MM.1S (cell line): ENCODE measurements around the gene CLK1.

Experiments used
- DNase-seq: peaks from one replicate; pipeline ENCODE4 v3.0.0-alpha.2; 2015
- H2AFZ ChIP-seq: fragments of 300-600 bp; sonication (generic); 2 replicates; pipeline ENCODE4 v1.6.0; 2016; ENCODE audit warnings: antibody characterized with exemption, low read length
- H3F3A ChIP-seq: fragments of 300-600 bp; sonication (generic); 2 replicates; pipeline ENCODE4 v1.6.1; 2016; ENCODE audit warnings: mild to moderate bottlenecking, antibody characterized with exemption, low read length, moderate library complexity, mixed read lengths; ENCODE audit not compliant: insufficient read depth
- H3K27ac ChIP-seq: fragments of 300-600 bp; sonication (generic); 2 replicates; pipeline ENCODE4 v1.5.1; 2016; ENCODE audit warnings: mild to moderate bottlenecking, low read length
- H3K27me3 ChIP-seq: fragments of 300-600 bp; sonication (generic); replicated peaks from 2 replicates; pipeline ENCODE4 v1.6.0; 2016; ENCODE audit warnings: low read length; ENCODE audit not compliant: insufficient read depth
- H3K36me3 ChIP-seq: fragments of 300-600 bp; sonication (generic); replicated peaks from 2 replicates; pipeline ENCODE4 v1.6.1; 2016; ENCODE audit warnings: mild to moderate bottlenecking, low read length, mixed read lengths; ENCODE audit not compliant: insufficient read depth
- H3K4me1 ChIP-seq: fragments of 300-600 bp; sonication (generic); 2 replicates; pipeline ENCODE4 v1.6.1; 2016; ENCODE audit warnings: low read length, mixed read lengths
- H3K4me2 ChIP-seq: fragments of 300-600 bp; sonication (generic); 2 replicates; pipeline ENCODE4 v1.6.0; 2016; ENCODE audit warnings: low read depth, low read length
- H3K4me3 ChIP-seq: fragments of 300-600 bp; sonication (generic); 2 replicates; pipeline ENCODE4 v1.5.1; 2016; ENCODE audit warnings: low read length, mixed read lengths
- H3K79me2 ChIP-seq: fragments of 300-600 bp; sonication (generic); 2 replicates; pipeline ENCODE4 v1.6.1; 2016; ENCODE audit warnings: mixed run types, low read length, mixed read lengths
- H3K9ac ChIP-seq: fragments of 300-600 bp; sonication (generic); 2 replicates; pipeline ENCODE4 v1.6.1; 2016; ENCODE audit warnings: low read length, mixed read lengths
- H3K9me2 ChIP-seq: fragments of 300-600 bp; sonication (generic); replicated peaks from 2 replicates; pipeline ENCODE4 v1.6.1; 2016; ENCODE audit warnings: mild to moderate bottlenecking, low read length, mixed read lengths; ENCODE audit not compliant: insufficient read depth
- H3K9me3 ChIP-seq: fragments of 300-600 bp; sonication (generic); replicated peaks from 2 replicates; pipeline ENCODE4 v1.6.1; 2016; ENCODE audit warnings: mild to moderate bottlenecking, low read length, mixed read lengths; ENCODE audit not compliant: insufficient read depth
- H4K20me1 ChIP-seq: fragments of 300-600 bp; sonication (generic); 2 replicates; pipeline ENCODE4 v1.6.1; 2016; ENCODE audit warnings: mild to moderate bottlenecking, low read length, moderate library complexity, mixed read lengths; ENCODE audit not compliant: insufficient read depth
- CTCF ChIP-seq: fragments of 300-600 bp; sonication (generic); IDR thresholded peaks from 2 replicates; pipeline ENCODE4 v1.5.1; 2016; ENCODE audit warnings: antibody characterized with exemption, low read length, mixed read lengths
- EZH2 ChIP-seq: fragments of 300-600 bp; sonication (generic); optimal IDR thresholded peaks from 2 replicates; pipeline ENCODE3; 2017; ENCODE audit warnings: low read depth, mild to moderate bottlenecking, antibody characterized with exemption, low read length, mixed read lengths
- EZH2phosphoT487 ChIP-seq: fragments of 300-600 bp; sonication (generic); IDR thresholded peaks from 2 replicates; pipeline ENCODE4 v1.6.1; 2018; ENCODE audit warnings: antibody characterized with exemption, low read length

The CLK1 gene

GRCh38 chr2:200905618-200906296 is 41.3 kb upstream of the CLK1 start:
- Histone ChIP-seq H3K4me3 (no peak overlapping the region), H3K79me2 (no peaks in the 10 kb centered on the region), H3K27ac (no peak overlapping the region), H3K9me3 (no peaks in the 10 kb centered on the region), H3K4me2 (no peak overlapping the region), H3K9ac (no peak overlapping the region), H3K4me1 (no peaks in the 10 kb centered on the region), H3K27me3 (no peaks in the 10 kb centered on the region), H2AFZ (no peak overlapping the region), H3F3A (no peaks in the 10 kb centered on the region), H3K36me3 (peaks cover 8% of the 10 kb centered on the region; the same call in 1 of the 2 replicates), H4K20me1 (no peaks in the 10 kb centered on the region), H3K9me2 (no peaks in the 10 kb centered on the region)
- DNase-seq: peak; percentile 67
- no peak for TF ChIP-seq EZH2
- TF ChIP-seq EZH2phosphoT487: no peak
- TF ChIP-seq CTCF: peak; percentile 66

- Histone ChIP-seq H3K27me3 (no peaks in the 10 kb centered on the region), H3K9me2 (no peaks in the 10 kb centered on the region), H3K9me3 (no peaks in the 10 kb centered on the region), H3K9ac (no peak overlapping the region), H4K20me1 (no peaks in the 10 kb centered on the region), H2AFZ (no peak overlapping the region), H3K36me3 (peaks cover 12% of the 10 kb centered on the region; the same call in 1 of the 2 replicates), H3K4me2 (no peak overlapping the region), H3K4me1 (no peaks in the 10 kb centered on the region), H3K4me3 (no peak overlapping the region), H3K79me2 (0 out of 2 replicates have a peak, but pooled peaks cover 6% of the 10 kb centered on the region), H3K27ac (no peak overlapping the region), H3F3A (no peaks in the 10 kb centered on the region)
- peak; percentile 90 for TF ChIP-seq CTCF
- TF ChIP-seq EZH2phosphoT487: no peak
- DNase-seq: peak; percentile 91
Measured at GRCh38 chr2:200901459-200902072, 37.1 kb upstream of the CLK1 start.

GRCh38 chr2:200899482-200899881 is 35.0 kb upstream of the CLK1 start:
- no peaks in the 10 kb centered on the region for H3K9me3 ChIP-seq
- no peak overlapping the region for H3K27ac ChIP-seq
- no peaks in the 10 kb centered on the region for H3K4me1 ChIP-seq
- H3K27me3 ChIP-seq: no peaks in the 10 kb centered on the region
- H3K9me2 ChIP-seq: no peaks in the 10 kb centered on the region
- no peak overlapping the region for H3K4me3 ChIP-seq
- H3K9ac ChIP-seq: no peak overlapping the region
- no peak overlapping the region for H3K4me2 ChIP-seq
- no peaks in the 10 kb centered on the region for H4K20me1 ChIP-seq
- H3K79me2 ChIP-seq: 0 out of 2 replicates have a peak, but pooled peaks cover 14% of the 10 kb centered on the region
- H2AFZ ChIP-seq: no peak overlapping the region
- no peak for DNase-seq
- no peaks in the 10 kb centered on the region for H3F3A ChIP-seq
- peaks cover 17% of the 10 kb centered on the region; the same call in 1 of the 2 replicates for H3K36me3 ChIP-seq
- TF ChIP-seq EZH2phosphoT487 (no peak), CTCF (no peak), EZH2 (no peak)
